ENCODE measurements around the gene CYSRT1.

DNA sequence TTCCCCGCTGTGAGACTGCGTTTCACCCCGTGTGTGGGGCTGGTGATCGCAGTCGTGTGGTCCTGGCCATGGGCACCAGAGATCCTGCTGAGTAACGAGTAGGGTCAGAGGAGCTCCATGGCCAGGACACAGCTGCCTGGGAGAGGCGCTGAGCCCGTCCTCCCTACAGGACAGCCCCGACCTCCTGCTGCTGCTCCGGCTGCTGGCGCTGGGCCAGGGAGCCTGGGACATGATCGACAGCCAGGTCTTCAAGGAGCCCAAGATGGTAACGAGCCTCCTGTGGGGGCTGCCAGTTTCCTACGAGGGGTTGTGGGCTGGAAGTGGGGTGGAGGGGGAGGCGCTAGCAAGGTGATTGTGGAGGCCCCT, 41.2 kb downstream of the CYSRT1 start:
- TF ChIP-seq, protein P1, sequence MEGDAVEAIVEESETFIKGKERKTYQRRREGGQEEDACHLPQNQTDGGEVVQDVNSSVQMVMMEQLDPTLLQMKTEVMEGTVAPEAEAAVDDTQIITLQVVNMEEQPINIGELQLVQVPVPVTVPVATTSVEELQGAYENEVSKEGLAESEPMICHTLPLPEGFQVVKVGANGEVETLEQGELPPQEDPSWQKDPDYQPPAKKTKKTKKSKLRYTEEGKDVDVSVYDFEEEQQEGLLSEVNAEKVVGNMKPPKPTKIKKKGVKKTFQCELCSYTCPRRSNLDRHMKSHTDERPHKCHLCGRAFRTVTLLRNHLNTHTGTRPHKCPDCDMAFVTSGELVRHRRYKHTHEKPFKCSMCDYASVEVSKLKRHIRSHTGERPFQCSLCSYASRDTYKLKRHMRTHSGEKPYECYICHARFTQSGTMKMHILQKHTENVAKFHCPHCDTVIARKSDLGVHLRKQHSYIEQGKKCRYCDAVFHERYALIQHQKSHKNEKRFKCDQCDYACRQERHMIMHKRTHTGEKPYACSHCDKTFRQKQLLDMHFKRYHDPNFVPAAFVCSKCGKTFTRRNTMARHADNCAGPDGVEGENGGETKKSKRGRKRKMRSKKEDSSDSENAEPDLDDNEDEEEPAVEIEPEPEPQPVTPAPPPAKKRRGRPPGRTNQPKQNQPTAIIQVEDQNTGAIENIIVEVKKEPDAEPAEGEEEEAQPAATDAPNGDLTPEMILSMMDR (IDR thresholded peaks at IDR 0.05), result no peak
- no peak for TF ChIP-seq POLR2A (IDR thresholded peaks at IDR 0.05)
